ENCODE data around the gene AKIRIN1.

Gene AKIRIN1

GRCh38 chr1:39034114-39034654, 43.1 kb downstream of the AKIRIN1 start:
- DNase-seq (ENCODE audit: low read depth in 2 of 2), result no peak
- no peak for TF ChIP-seq CTCF (IDR thresholded peaks at IDR 0.05; ENCODE audit: low read depth, low read length)
- H3K4me3 ChIP-seq (replicated peaks in 1 of 2; ENCODE audit: low read depth in 2 of 2, low read length in 2 of 2), result no peak overlapping the region

- H3K4me3 ChIP-seq (replicated peaks in 1 of 2; ENCODE audit: low read depth in 2 of 2, low read length in 2 of 2), result no peak overlapping the region
- no peak for TF ChIP-seq CTCF (IDR thresholded peaks at IDR 0.05; ENCODE audit: low read depth, low read length)
- DNase-seq (ENCODE audit: low read depth in 2 of 2), result no peak
Measured at GRCh38 chr1:39036678-39037077, 45.6 kb downstream of the AKIRIN1 start.

GRCh38 chr1:39043513-39043912, 52.4 kb downstream of the AKIRIN1 start:
- H3K4me3 ChIP-seq (replicated peaks in 1 of 2; ENCODE audit: low read depth in 2 of 2, low read length in 2 of 2), result no peak overlapping the region
- no peak for DNase-seq (ENCODE audit: low read depth in 2 of 2)
- TF ChIP-seq CTCF (IDR thresholded peaks at IDR 0.05; ENCODE audit: low read depth, low read length), result no peak

GRCh38 chr1:39044762-39045161, 53.7 kb downstream of the AKIRIN1 start:
- TF ChIP-seq CTCF (IDR thresholded peaks at IDR 0.05; ENCODE audit: low read depth, low read length), result no peak
- no peak overlapping the region for H3K4me3 ChIP-seq (replicated peaks in 1 of 2; ENCODE audit: low read depth in 2 of 2, low read length in 2 of 2)
- DNase-seq (ENCODE audit: low read depth in 2 of 2), result no peak

GRCh38 chr1:39045231-39045630, 54.2 kb downstream of the AKIRIN1 start:
- TF ChIP-seq CTCF (IDR thresholded peaks at IDR 0.05; ENCODE audit: low read depth, low read length), result no peak
- no peak for DNase-seq (ENCODE audit: low read depth in 2 of 2)
- no peak overlapping the region for H3K4me3 ChIP-seq (replicated peaks in 1 of 2; ENCODE audit: low read depth in 2 of 2, low read length in 2 of 2)

GRCh38 chr1:39046613-39047210, 55.6 kb downstream of the AKIRIN1 start:
- no peak for TF ChIP-seq CTCF (IDR thresholded peaks at IDR 0.05; ENCODE audit: low read depth, low read length)

More at GRCh38 chr1:39046613-39047210, 55.6 kb downstream of the AKIRIN1 start:
- DNase-seq (ENCODE audit: low read depth in 2 of 2), result peak; percentile 36 to 68
- H3K4me3 ChIP-seq (replicated peaks in 1 of 2; ENCODE audit: low read depth in 2 of 2, low read length in 2 of 2), result no peak overlapping the region
